Heart right ventricle (tissue), 16 donors: ENCODE data around the gene RB1. TPM values are rescaled to one million over a fixed set of nuclear protein-coding genes. Genes with fewer than 3 reads are reported as not detected.

Source experiments
- ATAC-seq, 8 donors: fragments of 200-7000 bp; cut with Tn5 transposase; one replicate each; pipeline ENCODE4 v1.9.1; 2020; ENCODE audit warnings: mild to moderate bottlenecking in 8 of 8, moderate library complexity in 8 of 8, moderate number of reproducible peaks in 1 of 8
- DNase-seq, 2 donors: peaks; one replicate each; pipeline ENCODE4 v3.0.0-alpha.2; 2020
- H3K27ac ChIP-seq, 10 donors: fragments of 200-600 bp; sonication (generic) in 2 of 10; one replicate each; pipeline versions ENCODE4 v1.5.0 to v1.8.0; 2020 to 2022; ENCODE audit warnings: mild to moderate bottlenecking in 3 of 10
- H3K27me3 ChIP-seq, 7 donors: fragments of 200-600 bp; one replicate each; pipeline ENCODE4 v1.8.0; 2021 to 2022; ENCODE audit warnings: mild to moderate bottlenecking in 2 of 7
- H3K36me3 ChIP-seq, 9 donors: fragments of 200-600 bp; sonication (generic) in 1 of 9; one replicate each; pipeline versions ENCODE4 v1.5.0 to v1.8.0; 2020 to 2022; ENCODE audit warnings: mild to moderate bottlenecking in 2 of 9
- H3K4me1 ChIP-seq, 9 donors: fragments of 200-600 bp; sonication (generic) in 1 of 9; one replicate each; pipeline versions ENCODE4 v1.5.0 to v1.8.0; 2020 to 2022; ENCODE audit warnings: mild to moderate bottlenecking in 4 of 9
- H3K4me3 ChIP-seq, 10 donors: fragments of 200-600 bp; sonication (generic) in 2 of 10; one replicate each; pipeline versions ENCODE4 v1.5.0 to v1.8.0; 2020 to 2022; ENCODE audit warnings: mild to moderate bottlenecking in 7 of 10, moderate library complexity in 2 of 10
- H3K9me3 ChIP-seq, 11 donors: fragments of 200-600 bp in 10 of 11; sonication (generic) in 2 of 11; one replicate each; pipeline versions ENCODE4 v1.5.0 to v1.8.0; 2013 to 2022; ENCODE audit warnings: mild to moderate bottlenecking in 2 of 11, control low read depth in 1 of 11, moderate library complexity in 1 of 11
- CTCF ChIP-seq, 9 donors: fragments of 200-600 bp; sonication (generic) in 2 of 9; IDR thresholded peaks; one replicate each; pipeline versions ENCODE4 v1.5.0 to v1.8.0; 2021 to 2022; ENCODE audit warnings: antibody characterized with exemption in 9 of 9, mild to moderate bottlenecking in 5 of 9, moderate library complexity in 1 of 9
- WGBS, 2 donors: extraction: QIAGEN DNeasy Blood & Tissue Kit; methylation state at CpG; one replicate each; pipeline ENCODE4 v1.1.7; 2013; ENCODE audit warnings: inconsistent platforms in 1 of 2; 5-methylcytosine and 5-hydroxymethylcytosine counted together
- intact Hi-C, 10 donors: fragments of 100-400 bp; cut with DNase I; formaldehyde crosslinking; loops; one replicate each; pipeline versions ENCODE4 v1.11.1 to v1.14.2; 2022
- polyA plus RNA-seq, 2 donors: library from polyadenylated mRNA; stranded (reverse); fragments of 200-250 nt; gene quantifications; one replicate each; pipeline ENCODE4 v1.2.3, GENCODE V29; 2013
- total RNA-seq, 10 donors: library from RNA; stranded (reverse); fragmentation: NEBNext Ultra II Directional in 3 of 10; extraction: Animal tissue kit (Norgen Biotek cat#: 25700) in 3 of 10; gene quantifications; one replicate each; pipeline versions ENCODE4 v1.2.1 to v1.2.4, GENCODE V29; 2021 to 2023
- donor health status: Arrhythmogenic right ventricular cardiomyopathy.
- donor health status: ischemic (EF 13 %, LVEDD 7.1; RV severe dilation, severe dysfunction).
- donor health status: healthy with polysubstance abuse.
- donor health status: DM: no; HTN: yes; CAD: no.
- donor health status: DM: no; HTN: no; CAD: no.
- donor health status: ischemic (EF 25% LVEDD 6.9; RV normal size, moderate dysfunction).
- donor health status: ischemic (EF 25% LVEDD 5.7; RV mildly dilated, moderate dysfunction).
- donor health status: healthy.
- donor health status: DM: yes; HTN: yes; CAD: no.
- donor health status: Ischemic cardiomyopathy.
- donor health status: ischemic (EF 35%, LVEDD 5.7; RV mildly dilated, moderate dysfunction).
- donor health status: nonischemic (EF 11% LVEDD 7.7; RV severe dilation, severe dysfunction).
- donor health status: DM: yes; HTN: yes; CAD: no.
- donor health status: PGD.
- donor health status: ischemic (EF 29% LVEDD 5.4; RV normal size, mild dysfunction).
- donor health status: nonischemic (EF 23%, LVEDD 6.1; RV moderate dilation, normal function).

The RB1 gene
- total and polyA plus RNA-seq, 12 donors: 12.1 to 42.0 (median 25.9) TPM

GRCh38 chr13:48486362-48486761 is 182.8 kb downstream of the RB1 start:
- no peak for TF ChIP-seq CTCF (IDR thresholded peaks at IDR 0.05)
- intact Hi-C loops: loop anchor here in 1 of 10 donors (10.0 kb wide), 1 partner anchor 62 kb away; no protein-coding TSS in a partner anchor
- no peak overlapping the region for H3K4me3 ChIP-seq
- H3K36me3 ChIP-seq: peaks cover 0 to 61% (median 0%) of the 10 kb centered on the region in 9 donors
- peak overlapping the region in 1 of 10 donors; percentile 16 for H3K27ac ChIP-seq
- H3K27me3 ChIP-seq: no peaks in the 10 kb centered on the region
- H3K4me1 ChIP-seq: peaks cover 0 to 33% (median 5%) of the 10 kb centered on the region in 9 donors
- H3K9me3 ChIP-seq: peaks cover 0 to 8% (median 0%) of the 10 kb centered on the region in 11 donors
- ATAC-seq: no peak
- no peak for DNase-seq

GRCh38 chr13:48486836-48487235 is 183.3 kb downstream of the RB1 start:
- H3K4me3 ChIP-seq: no peak overlapping the region
- H3K9me3 ChIP-seq: peaks cover 0 to 8% (median 0%) of the 10 kb centered on the region in 11 donors
- peaks cover 0 to 38% (median 9%) of the 10 kb centered on the region in 9 donors for H3K4me1 ChIP-seq
- ATAC-seq (no peak), DNase-seq (no peak)
- H3K27ac ChIP-seq: no peak overlapping the region
- intact Hi-C loops: loop anchor here in 1 of 10 donors (10.0 kb wide), 1 partner anchor 62 kb away; no protein-coding TSS in a partner anchor
- peaks cover 0 to 56% (median 0%) of the 10 kb centered on the region in 9 donors for H3K36me3 ChIP-seq
- H3K27me3 ChIP-seq: no peaks in the 10 kb centered on the region
- TF ChIP-seq CTCF (IDR thresholded peaks at IDR 0.05): no peak
- 83 to 84% methylated on average over 5 of the region's 5 CpGs for WGBS, 2 donors

- no peak for TF ChIP-seq CTCF (IDR thresholded peaks at IDR 0.05)
- Histone ChIP-seq H3K4me1 (peaks cover 0 to 47% (median 17%) of the 10 kb centered on the region in 9 donors), H3K4me3 (no peak overlapping the region), H3K27me3 (no peaks in the 10 kb centered on the region), H3K9me3 (peaks cover 0 to 8% (median 0%) of the 10 kb centered on the region in 11 donors), H3K36me3 (peaks cover 0 to 45% (median 0%) of the 10 kb centered on the region in 9 donors), H3K27ac (no peak overlapping the region)
- DNase-seq (no peak), ATAC-seq (no peak)
- 90 to 97% methylated on average over 2 of the region's 2 CpGs for WGBS, 2 donors
- intact Hi-C loops: loop anchor here in 1 of 10 donors (10.0 kb wide), 1 partner anchor 63 kb away; no protein-coding TSS in a partner anchor
Measured at GRCh38 chr13:48487968-48488367, 184.4 kb downstream of the RB1 start.

- Histone ChIP-seq H3K27ac (peak overlapping the region in 4 of 10 donors; percentile 1 to 90 (median 46)), H3K9me3 (peaks cover 0 to 8% (median 0%) of the 10 kb centered on the region in 11 donors), H3K36me3 (peaks cover 0 to 35% (median 0%) of the 10 kb centered on the region in 9 donors), H3K4me1 (peaks cover 0 to 56% (median 25%) of the 10 kb centered on the region in 9 donors), H3K27me3 (no peaks in the 10 kb centered on the region), H3K4me3 (no peak overlapping the region)
- no peak for ATAC-seq
- intact Hi-C loops: loop anchor here in 1 of 10 donors (10.0 kb wide), 1 partner anchor 64 kb away; no protein-coding TSS in a partner anchor
- no peak for DNase-seq
- no peak for TF ChIP-seq CTCF (IDR thresholded peaks at IDR 0.05)
Measured at GRCh38 chr13:48488995-48489394, 185.4 kb downstream of the RB1 start.
